ENCODE measurements around the gene ACLY. TPM values are rescaled to one million over a fixed set of nuclear protein-coding genes. Genes with fewer than 3 reads are reported as not detected.

ACLY gene
- total and polyA plus RNA-seq, 2 experiments from 2014 or later: 119 to 439 TPM

DNA sequence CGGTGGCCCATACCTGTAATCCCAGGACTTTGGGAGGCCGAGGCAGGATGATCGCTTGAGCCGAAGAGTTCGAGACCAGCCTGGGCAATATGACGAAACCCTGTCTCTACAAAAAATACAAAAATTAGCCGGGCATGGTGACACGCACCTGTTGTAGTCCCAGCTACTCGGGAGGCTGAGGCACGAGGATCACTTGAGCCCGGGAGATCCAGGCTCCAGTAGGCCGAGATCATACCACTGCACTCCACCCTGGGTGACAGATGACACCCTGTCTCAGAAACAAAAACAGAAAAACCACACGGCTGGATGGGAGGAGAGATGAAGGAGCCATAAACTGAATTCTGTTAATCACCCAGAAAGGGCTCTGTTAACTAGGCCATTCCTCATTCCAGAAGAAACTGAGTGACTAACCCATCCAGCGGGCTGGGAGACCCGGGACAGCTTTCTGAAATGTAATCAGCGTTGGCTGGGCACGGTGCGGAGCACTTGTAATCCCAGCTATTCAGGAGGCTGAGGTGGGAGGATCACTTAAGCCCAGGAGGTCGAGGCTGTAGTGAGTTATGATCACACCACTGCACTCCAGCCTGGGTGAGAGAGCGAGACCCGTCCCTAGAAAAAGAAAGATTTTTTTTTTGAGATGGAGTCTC is 82.1 kb downstream of the ACLY start:
- peak overlapping the region; percentile 95 for H2AFZ ChIP-seq
- peaks cover 7% of the 10 kb centered on the region for H3K4me1 ChIP-seq (ENCODE audit: insufficient read depth)
- H3K4me3 Mint-ChIP-seq: peak overlapping the region; percentile 89
- peaks cover 6% of the 10 kb centered on the region for H3K27me3 Mint-ChIP-seq (ENCODE audit: insufficient read depth, low read depth, poor library complexity)
- peak overlapping the region; percentile 90 for H3K4me2 ChIP-seq
- H3K4me1 Mint-ChIP-seq: peaks cover 7% of the 10 kb centered on the region; the same call in 2 of the 3 replicates
- no peak overlapping the region for H3K27ac ChIP-seq (ENCODE audit: low read depth)
- no peaks in the 10 kb centered on the region for H3K9me2 ChIP-seq (ENCODE audit: insufficient read depth)
- peaks cover 5% of the 10 kb centered on the region; the same call in 1 of the 2 replicates for H3K27me3 ChIP-seq (ENCODE audit: insufficient read depth)
- peaks cover 11% of the 10 kb centered on the region for H3K36me3 Mint-ChIP-seq (ENCODE audit: low read depth)
- ATAC-seq (no peak), DNase-seq (ENCODE audit: low spot score) (no peak)
- H3K27ac Mint-ChIP-seq: no peak overlapping the region
- no peaks in the 10 kb centered on the region; the same call in 1 of the 2 replicates for H3F3A ChIP-seq (replicated peaks; ENCODE audit: low read depth)
- H4K20me1 ChIP-seq (replicated peaks; ENCODE audit: insufficient read depth): peaks cover 9% of the 10 kb centered on the region; the same call in 1 of the 2 replicates
- no peaks in the 10 kb centered on the region for H3K36me3 ChIP-seq (ENCODE audit: insufficient read depth)
- H3K9me3 Mint-ChIP-seq: no peaks in the 10 kb centered on the region
- peaks cover 12% of the 10 kb centered on the region for H3K79me2 ChIP-seq (replicated peaks; ENCODE audit: insufficient read depth)
- TF ChIP-seq POLR2AphosphoS5 (IDR thresholded peaks at IDR 0.05; ENCODE audit: low read depth) (no peak), NANOG (IDR thresholded peaks at IDR 0.05; ENCODE audit: borderline replicate concordance) (no peak), EZH2 (IDR thresholded peaks at IDR 0.05; ENCODE audit: low read depth, unreplicated experiment) (no peak), ZNF462 (CRISPR knock-in tag; IDR thresholded peaks at IDR 0.05) (no peak), CREB1 (CRISPR knock-in tag; IDR thresholded peaks at IDR 0.05; ENCODE audit: low read depth) (no peak), REST (IDR thresholded peaks at IDR 0.05; ENCODE audit: unreplicated experiment) (no peak), JUNB (IDR thresholded peaks at IDR 0.05; ENCODE audit: unreplicated experiment) (no peak), ZNF331 (CRISPR knock-in tag; IDR thresholded peaks at IDR 0.05; ENCODE audit: low read depth) (no peak), ETS1 (IDR thresholded peaks at IDR 0.05) (no peak), ZNF114 (CRISPR knock-in tag; IDR thresholded peaks at IDR 0.05) (no peak), EZH2phosphoT487 (IDR thresholded peaks at IDR 0.05; ENCODE audit: unreplicated experiment) (no peak), STAT1 (IDR thresholded peaks at IDR 0.05; ENCODE audit: unreplicated experiment) (no peak)
- TF ChIP-seq, protein P1, sequence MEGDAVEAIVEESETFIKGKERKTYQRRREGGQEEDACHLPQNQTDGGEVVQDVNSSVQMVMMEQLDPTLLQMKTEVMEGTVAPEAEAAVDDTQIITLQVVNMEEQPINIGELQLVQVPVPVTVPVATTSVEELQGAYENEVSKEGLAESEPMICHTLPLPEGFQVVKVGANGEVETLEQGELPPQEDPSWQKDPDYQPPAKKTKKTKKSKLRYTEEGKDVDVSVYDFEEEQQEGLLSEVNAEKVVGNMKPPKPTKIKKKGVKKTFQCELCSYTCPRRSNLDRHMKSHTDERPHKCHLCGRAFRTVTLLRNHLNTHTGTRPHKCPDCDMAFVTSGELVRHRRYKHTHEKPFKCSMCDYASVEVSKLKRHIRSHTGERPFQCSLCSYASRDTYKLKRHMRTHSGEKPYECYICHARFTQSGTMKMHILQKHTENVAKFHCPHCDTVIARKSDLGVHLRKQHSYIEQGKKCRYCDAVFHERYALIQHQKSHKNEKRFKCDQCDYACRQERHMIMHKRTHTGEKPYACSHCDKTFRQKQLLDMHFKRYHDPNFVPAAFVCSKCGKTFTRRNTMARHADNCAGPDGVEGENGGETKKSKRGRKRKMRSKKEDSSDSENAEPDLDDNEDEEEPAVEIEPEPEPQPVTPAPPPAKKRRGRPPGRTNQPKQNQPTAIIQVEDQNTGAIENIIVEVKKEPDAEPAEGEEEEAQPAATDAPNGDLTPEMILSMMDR (conservative IDR thresholded peaks at IDR 0.05; ENCODE audit: low read depth in 2 of 2): no peak
- peak overlapping the region; percentile 94 for H3K4me3 ChIP-seq

Measured in GM23338 (cell line).